GM23248 (cell line): ENCODE measurements around the gene ST6GAL2.
A peak's percentile ranks its signal among the peaks of the same experiment; 100 is the strongest.

Experiments used
- EZH2 ChIP-seq: fragments of 200-600 bp; sonication (generic); IDR thresholded peaks from 2 replicates; pipeline ENCODE4 v1.6.1; 2018; ENCODE audit warnings: antibody characterized with exemption, mild to moderate bottlenecking; ENCODE audit not compliant: insufficient read depth, poor library complexity, severe bottlenecking
- EZH2phosphoT487 ChIP-seq: fragments of 200-600 bp; sonication (generic); IDR thresholded peaks from 2 replicates; pipeline ENCODE4 v1.6.1; 2018; ENCODE audit warnings: antibody characterized with exemption, moderate library complexity, mild to moderate bottlenecking, low read depth; ENCODE audit not compliant: insufficient read depth

GRCh38 chr2:106885329-106885728 lies 638 bp downstream of the ST6GAL2 start:
- TF ChIP-seq EZH2phosphoT487 (0 out of 2 replicates have a peak, but pooled peaks have one; percentile 36), EZH2 (peak; percentile 61)
